ENCODE measurements around the gene MYOM1.

The MYOM1 gene

GRCh38 chr18:3058328-3059191, 161.2 kb downstream of the MYOM1 start:
- TF ChIP-seq FOXA1 (IDR thresholded peaks at IDR 0.05) (no peak), FOXM1 (IDR thresholded peaks at IDR 0.05; ENCODE audit: borderline replicate concordance) (no peak), LEF1 (IDR thresholded peaks at IDR 0.05; ENCODE audit: borderline replicate concordance) (no peak), BHLHE40 (IDR thresholded peaks at IDR 0.05; ENCODE audit: borderline replicate concordance) (no peak), ELF4 (IDR thresholded peaks at IDR 0.05) (no peak), TARDBP (IDR thresholded peaks at IDR 0.05) (no peak), NFRKB (IDR thresholded peaks at IDR 0.05) (no peak), L3MBTL2 (conservative IDR thresholded peaks at IDR 0.05) (no peak), SUZ12 (IDR thresholded peaks at IDR 0.05) (no peak), ARNT (IDR thresholded peaks at IDR 0.05) (no peak), SP1 (IDR thresholded peaks at IDR 0.05) (no peak), ZNF384 (IDR thresholded peaks at IDR 0.05) (no peak), HDGF (IDR thresholded peaks at IDR 0.05; ENCODE audit: borderline replicate concordance) (no peak), PKNOX1 (IDR thresholded peaks at IDR 0.05) (no peak)
- ChIA-PET POLR2A (interaction anchor here (0.6 kb wide), 1 partner anchor 59 kb away, joined by 3 read pairs; no protein-coding TSS in a partner anchor), CTCF (no interaction called here)
- DNase-seq (ENCODE audit: extremely low spot score): no peak

GRCh38 chr18:3057526-3057925, 162.2 kb downstream of the MYOM1 start:
- no peak for TF ChIP-seq ELF4 (IDR thresholded peaks at IDR 0.05)
- TF ChIP-seq L3MBTL2 (conservative IDR thresholded peaks at IDR 0.05): no peak
- no peak for TF ChIP-seq SUZ12 (IDR thresholded peaks at IDR 0.05)
- no peak for TF ChIP-seq PKNOX1 (IDR thresholded peaks at IDR 0.05)
- no peak for TF ChIP-seq FOXA1 (IDR thresholded peaks at IDR 0.05)
- no peak for TF ChIP-seq SP1 (IDR thresholded peaks at IDR 0.05)
- TF ChIP-seq ZNF384 (IDR thresholded peaks at IDR 0.05): no peak
- no peak for TF ChIP-seq NFRKB (IDR thresholded peaks at IDR 0.05)
- no peak for TF ChIP-seq FOXM1 (IDR thresholded peaks at IDR 0.05; ENCODE audit: borderline replicate concordance)
- no peak for TF ChIP-seq BHLHE40 (IDR thresholded peaks at IDR 0.05; ENCODE audit: borderline replicate concordance)
- no peak for TF ChIP-seq LEF1 (IDR thresholded peaks at IDR 0.05; ENCODE audit: borderline replicate concordance)
- TF ChIP-seq HDGF (IDR thresholded peaks at IDR 0.05; ENCODE audit: borderline replicate concordance): no peak
- no peak for TF ChIP-seq ARNT (IDR thresholded peaks at IDR 0.05)
- TF ChIP-seq CTBP1 (IDR thresholded peaks at IDR 0.05; ENCODE audit: borderline replicate concordance): no peak
- CTCF ChIA-PET: no interaction called here
- POLR2A ChIA-PET: interaction anchor here (1.2 kb wide), 1 partner anchor 46 kb away, joined by 3 read pairs; no protein-coding TSS in a partner anchor
- no peak for DNase-seq (ENCODE audit: extremely low spot score)

GRCh38 chr18:3056311-3056710, 163.5 kb downstream of the MYOM1 start:
- ChIA-PET POLR2A (interaction anchor here (0.5 to 1.2 kb wide), 2 partner anchors 16 to 45 kb away, joined by 3 read pairs; no protein-coding TSS in a partner anchor), CTCF (no interaction called here)
- no peak for TF ChIP-seq LEF1 (IDR thresholded peaks at IDR 0.05; ENCODE audit: borderline replicate concordance)
- TF ChIP-seq ARNT (IDR thresholded peaks at IDR 0.05): no peak
- no peak for TF ChIP-seq TARDBP (IDR thresholded peaks at IDR 0.05)
- TF ChIP-seq NFRKB (IDR thresholded peaks at IDR 0.05): no peak
- no peak for TF ChIP-seq HDGF (IDR thresholded peaks at IDR 0.05; ENCODE audit: borderline replicate concordance)
- TF ChIP-seq BHLHE40 (IDR thresholded peaks at IDR 0.05; ENCODE audit: borderline replicate concordance): no peak
- no peak for TF ChIP-seq L3MBTL2 (conservative IDR thresholded peaks at IDR 0.05)
- no peak for DNase-seq (ENCODE audit: extremely low spot score)

- ChIA-PET CTCF (no interaction called here), POLR2A (interaction anchor here (0.5 kb wide), 1 partner anchor 17 kb away, joined by 3 read pairs; no protein-coding TSS in a partner anchor)
- no peak for TF ChIP-seq LEF1 (IDR thresholded peaks at IDR 0.05; ENCODE audit: borderline replicate concordance)
- TF ChIP-seq HDGF (IDR thresholded peaks at IDR 0.05; ENCODE audit: borderline replicate concordance): no peak
- no peak for TF ChIP-seq SUZ12 (IDR thresholded peaks at IDR 0.05)
- no peak for TF ChIP-seq PKNOX1 (IDR thresholded peaks at IDR 0.05)
- no peak for TF ChIP-seq NFRKB (IDR thresholded peaks at IDR 0.05)
- TF ChIP-seq ARNT (IDR thresholded peaks at IDR 0.05): no peak
- no peak for TF ChIP-seq TARDBP (IDR thresholded peaks at IDR 0.05)
- TF ChIP-seq FOXK2 (IDR thresholded peaks at IDR 0.05): no peak
- no peak for TF ChIP-seq ELF4 (IDR thresholded peaks at IDR 0.05)
- no peak for TF ChIP-seq ZNF384 (IDR thresholded peaks at IDR 0.05)
- no peak for TF ChIP-seq FOXM1 (IDR thresholded peaks at IDR 0.05; ENCODE audit: borderline replicate concordance)
- DNase-seq (ENCODE audit: extremely low spot score): no peak
These were observed 164.0 kb downstream of the MYOM1 start for GRCh38 chr18:3055816-3056215.

- TF ChIP-seq SUZ12 (IDR thresholded peaks at IDR 0.05) (no peak), PKNOX1 (IDR thresholded peaks at IDR 0.05) (no peak), NFRKB (IDR thresholded peaks at IDR 0.05) (no peak), LEF1 (IDR thresholded peaks at IDR 0.05; ENCODE audit: borderline replicate concordance) (no peak), TARDBP (IDR thresholded peaks at IDR 0.05) (no peak), FOXK2 (IDR thresholded peaks at IDR 0.05) (no peak), ZNF384 (IDR thresholded peaks at IDR 0.05) (no peak), SP1 (IDR thresholded peaks at IDR 0.05) (no peak), BHLHE40 (IDR thresholded peaks at IDR 0.05; ENCODE audit: borderline replicate concordance) (no peak)
- DNase-seq (ENCODE audit: extremely low spot score): no peak
- POLR2A ChIA-PET: no interaction called here
- CTCF ChIA-PET: no interaction called here
These were observed 164.5 kb downstream of the MYOM1 start for GRCh38 chr18:3055186-3055728.
